Smooth muscle cell (in vitro differentiated cells): Measurements from ENCODE around the gene MTHFS. TPM values are rescaled to one million over a fixed set of nuclear protein-coding genes. Genes with fewer than 3 reads are reported as not detected.
"Not testable (repeated sequence)": the region's sequence is repeated elsewhere in the genome, so short reads cannot be mapped to it uniquely, and the experiment has no call there.

Experiments used
- DNase-seq: peaks from one replicate; lab custom pipeline; 2025; ENCODE audit not compliant: unreplicated experiment; lab: John Stamatoyannopoulos, UW
- H2AFZ ChIP-seq: fragments of 200-600 bp; sonication (generic); 2 replicates; pipeline ENCODE4 v1.6.0; 2016; ENCODE audit warnings: antibody characterized with exemption, low read depth, mild to moderate bottlenecking
- H3F3A ChIP-seq: fragments of 200-600 bp; sonication (generic); 2 replicates; pipeline ENCODE4 v1.6.0; 2017; ENCODE audit warnings: antibody characterized with exemption, low read depth
- H3K27ac ChIP-seq: fragments of 200-600 bp; sonication (generic); 2 replicates; pipeline ENCODE4 v1.5.1; 2016; ENCODE audit warnings: low read depth, mild to moderate bottlenecking
- H3K27me3 ChIP-seq: fragments of 200-600 bp; sonication (generic); 2 replicates; pipeline ENCODE4 v1.6.1; 2016; ENCODE audit warnings: low read depth, mild to moderate bottlenecking
- H3K36me3 ChIP-seq: fragments of 200-600 bp; sonication (generic); 2 replicates; pipeline ENCODE4 v1.5.1; 2016; ENCODE audit warnings: low read depth
- H3K4me1 ChIP-seq: fragments of 200-600 bp; sonication (generic); 2 replicates; pipeline ENCODE4 v1.5.1; 2016; ENCODE audit warnings: low read depth
- H3K4me2 ChIP-seq: fragments of 200-600 bp; sonication (generic); 2 replicates; pipeline ENCODE4 v1.6.0; 2016; ENCODE audit warnings: mild to moderate bottlenecking
- H3K4me3 ChIP-seq: fragments of 200-600 bp; sonication (generic); 2 replicates; pipeline ENCODE4 v1.5.1; 2016; ENCODE audit warnings: mild to moderate bottlenecking
- H3K79me2 ChIP-seq: fragments of 200-600 bp; sonication (generic); 2 replicates; pipeline ENCODE4 v1.6.0; 2016; ENCODE audit warnings: low read depth, mild to moderate bottlenecking
- H3K9ac ChIP-seq: fragments of 200-600 bp; sonication (generic); 2 replicates; pipeline ENCODE4 v1.6.0; 2016; ENCODE audit warnings: low read depth
- H3K9me3 ChIP-seq: fragments of 200-600 bp; sonication (generic); replicated peaks from 2 replicates; pipeline ENCODE4 v1.5.1; 2016; ENCODE audit warnings: low read depth
- H4K20me1 ChIP-seq: fragments of 200-600 bp; sonication (generic); 2 replicates; pipeline ENCODE4 v1.6.0; 2016; ENCODE audit warnings: low read depth
- WGBS: methylation state at CpG from one replicate; pipeline ENCODE4 v1.1.7; 2016; ENCODE audit warnings: low lambda C conversion rate; 5-methylcytosine and 5-hydroxymethylcytosine counted together
- polyA plus RNA-seq: library from polyadenylated mRNA; unstranded; fragments of >200 nt; fragmentation: Nextera tagmentation; extraction: Ambion mirVana; gene quantifications from 2 replicates; pipeline ENCODE4 v1.2.1, GENCODE V29; 2016
- total RNA-seq: library from RNA; depleted of rRNA; stranded (reverse); fragments of >200 nt; gene quantifications from 2 replicates; pipeline ENCODE4 v1.2.3, GENCODE V29; 2014
- TF ChIP-seq, protein P1 (sequence below): fragments of 200-600 bp; sonication (generic); IDR thresholded peaks from 2 replicates; pipeline ENCODE4 v1.5.1; 2017; ENCODE audit warnings: borderline replicate concordance, mild to moderate bottlenecking, antibody characterized with exemption; ENCODE audit not compliant: insufficient read depth, poor library complexity, severe bottlenecking

Gene MTHFS
- total and polyA plus RNA-seq, 2 experiments from 2014 or later, result 46.7 to 64.8 TPM

DNA sequence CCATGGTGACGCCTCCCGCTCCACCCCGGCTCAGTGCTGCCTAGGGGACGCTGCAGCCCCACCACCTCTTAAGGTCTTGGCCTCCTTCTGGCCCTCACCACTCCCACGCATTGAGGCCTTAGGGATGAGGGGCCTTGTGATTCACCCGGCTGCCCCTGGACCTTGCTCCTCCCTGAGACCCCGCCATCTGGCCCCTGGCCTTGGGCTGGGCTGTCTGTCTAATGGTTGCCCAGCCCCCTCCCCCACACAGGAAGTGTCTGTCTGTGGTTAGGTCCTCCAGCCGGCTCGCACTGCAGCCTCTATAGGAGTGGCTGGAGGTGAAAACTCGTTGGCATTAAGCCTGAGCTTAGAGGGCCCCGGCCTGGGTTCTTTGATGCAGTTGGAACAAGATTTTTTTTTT, 21.5 kb upstream of the MTHFS start:
- Histone ChIP-seq H3K9me3 (no peaks in the 10 kb centered on the region), H4K20me1 (peaks cover 7% of the 10 kb centered on the region), H3K4me2 (peak overlapping the region; percentile 93), H3K4me1 (peaks cover 59% of the 10 kb centered on the region), H3K36me3 (no peaks in the 10 kb centered on the region), H3K27ac (peak overlapping the region; percentile 95), H3K9ac (peak overlapping the region; percentile 77), H3F3A (peaks cover 40% of the 10 kb centered on the region), H3K27me3 (no peaks in the 10 kb centered on the region), H3K4me3 (peak overlapping the region; percentile 82), H2AFZ (no peak overlapping the region), H3K79me2 (peaks cover 48% of the 10 kb centered on the region)
- TF ChIP-seq, protein P1, sequence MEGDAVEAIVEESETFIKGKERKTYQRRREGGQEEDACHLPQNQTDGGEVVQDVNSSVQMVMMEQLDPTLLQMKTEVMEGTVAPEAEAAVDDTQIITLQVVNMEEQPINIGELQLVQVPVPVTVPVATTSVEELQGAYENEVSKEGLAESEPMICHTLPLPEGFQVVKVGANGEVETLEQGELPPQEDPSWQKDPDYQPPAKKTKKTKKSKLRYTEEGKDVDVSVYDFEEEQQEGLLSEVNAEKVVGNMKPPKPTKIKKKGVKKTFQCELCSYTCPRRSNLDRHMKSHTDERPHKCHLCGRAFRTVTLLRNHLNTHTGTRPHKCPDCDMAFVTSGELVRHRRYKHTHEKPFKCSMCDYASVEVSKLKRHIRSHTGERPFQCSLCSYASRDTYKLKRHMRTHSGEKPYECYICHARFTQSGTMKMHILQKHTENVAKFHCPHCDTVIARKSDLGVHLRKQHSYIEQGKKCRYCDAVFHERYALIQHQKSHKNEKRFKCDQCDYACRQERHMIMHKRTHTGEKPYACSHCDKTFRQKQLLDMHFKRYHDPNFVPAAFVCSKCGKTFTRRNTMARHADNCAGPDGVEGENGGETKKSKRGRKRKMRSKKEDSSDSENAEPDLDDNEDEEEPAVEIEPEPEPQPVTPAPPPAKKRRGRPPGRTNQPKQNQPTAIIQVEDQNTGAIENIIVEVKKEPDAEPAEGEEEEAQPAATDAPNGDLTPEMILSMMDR, result peak; percentile 13
- WGBS, result 8% methylated on average over 11 of the region's 11 CpGs
- no peak for DNase-seq

DNA sequence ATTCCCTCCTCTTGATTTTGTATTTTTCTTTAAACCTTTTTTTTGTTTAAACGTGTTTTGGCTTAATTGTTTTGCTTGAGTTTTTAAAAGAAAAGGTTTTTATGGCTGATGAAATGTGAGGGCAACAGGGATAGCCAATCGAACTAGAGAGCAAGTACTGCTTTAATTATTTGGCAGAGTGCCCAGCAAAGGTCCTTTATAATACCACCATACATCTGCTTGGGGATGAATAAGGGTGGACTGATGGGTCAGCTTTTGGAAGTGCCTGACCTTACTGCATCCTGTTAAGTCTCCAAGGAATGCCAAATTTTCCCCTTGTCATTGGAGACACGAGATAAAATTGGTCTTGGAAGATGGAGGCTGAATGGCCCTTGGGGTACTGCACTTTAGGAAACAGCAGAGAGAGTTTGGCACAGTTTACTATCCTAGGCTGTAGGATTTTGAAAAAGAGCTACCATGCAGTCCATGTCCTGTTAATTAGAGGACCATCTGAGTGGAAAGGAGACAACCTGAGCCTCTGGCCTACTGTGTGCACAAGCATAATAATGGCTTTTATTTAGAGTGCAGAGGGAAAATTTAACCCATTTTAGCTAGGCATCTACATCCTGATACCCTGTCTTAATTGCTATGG, 19.8 kb upstream of the MTHFS start:
- no peaks in the 10 kb centered on the region for H3K27me3 ChIP-seq
- H4K20me1 ChIP-seq, result peaks cover 3% of the 10 kb centered on the region
- no peak overlapping the region for H2AFZ ChIP-seq
- peak overlapping the region; percentile 62 for H3K9ac ChIP-seq
- no peaks in the 10 kb centered on the region for H3K36me3 ChIP-seq
- peaks cover 51% of the 10 kb centered on the region for H3K4me1 ChIP-seq
- H3K79me2 ChIP-seq, result peaks cover 48% of the 10 kb centered on the region
- DNase-seq, result no peak
- H3K9me3 ChIP-seq, result no peaks in the 10 kb centered on the region
- WGBS, result 34% methylated on average over 3 of the region's 3 CpGs
- peak overlapping the region; percentile 93 for H3K4me2 ChIP-seq
- TF ChIP-seq, protein P1, result no peak
- no peak overlapping the region for H3K4me3 ChIP-seq
- peaks cover 35% of the 10 kb centered on the region for H3F3A ChIP-seq
- peak overlapping the region; percentile 95 for H3K27ac ChIP-seq

DNA sequence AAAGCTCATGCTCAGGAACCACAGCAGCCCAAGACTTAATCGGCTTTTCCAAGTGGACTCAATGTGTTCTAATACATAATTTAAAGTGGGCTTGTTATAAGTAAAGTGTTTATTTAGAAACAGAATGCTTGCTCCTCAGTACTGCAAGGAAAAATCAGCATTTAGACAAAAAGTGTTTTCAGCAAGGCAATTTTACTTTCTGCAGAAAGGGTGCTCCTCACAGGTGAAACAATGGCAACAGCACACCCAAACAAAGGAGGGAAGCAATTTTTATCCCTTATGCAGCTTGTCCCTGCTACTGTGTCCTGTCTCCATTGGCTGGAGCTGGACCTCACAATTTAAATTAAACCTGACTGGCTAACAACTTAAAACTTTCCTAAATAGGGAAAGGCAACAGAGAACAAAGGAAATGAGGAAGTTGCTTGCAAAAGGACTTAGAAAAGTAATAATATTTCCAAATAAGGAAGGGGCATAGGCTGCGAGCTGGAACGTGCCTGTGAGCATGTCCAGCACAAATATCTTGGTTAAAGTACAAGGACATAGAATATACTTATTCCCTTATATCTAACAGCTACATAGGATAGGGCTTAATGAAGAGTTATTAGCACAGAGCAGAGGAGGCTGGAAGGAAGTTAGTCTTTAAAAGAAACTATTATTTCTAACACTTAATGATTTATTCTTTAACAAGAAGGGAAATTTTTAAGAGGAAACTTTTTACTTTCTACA, 19.1 kb upstream of the MTHFS start:
- not testable (repeated sequence) for H2AFZ ChIP-seq, H3K9me3 ChIP-seq, DNase-seq, H3K36me3 ChIP-seq, H4K20me1 ChIP-seq, H3K4me3 ChIP-seq, H3K27me3 ChIP-seq
- H3F3A ChIP-seq, result peaks cover 30% of the 10 kb centered on the region
- peak overlapping the region; percentile 62 for H3K9ac ChIP-seq
- H3K4me1 ChIP-seq, result peaks cover 44% of the 10 kb centered on the region
- peak overlapping the region; percentile 93 for H3K4me2 ChIP-seq
- H3K27ac ChIP-seq, result peak overlapping the region; percentile 95
- WGBS, result 48% methylated on average over 3 of the region's 3 CpGs
- peaks cover 48% of the 10 kb centered on the region for H3K79me2 ChIP-seq

DNA sequence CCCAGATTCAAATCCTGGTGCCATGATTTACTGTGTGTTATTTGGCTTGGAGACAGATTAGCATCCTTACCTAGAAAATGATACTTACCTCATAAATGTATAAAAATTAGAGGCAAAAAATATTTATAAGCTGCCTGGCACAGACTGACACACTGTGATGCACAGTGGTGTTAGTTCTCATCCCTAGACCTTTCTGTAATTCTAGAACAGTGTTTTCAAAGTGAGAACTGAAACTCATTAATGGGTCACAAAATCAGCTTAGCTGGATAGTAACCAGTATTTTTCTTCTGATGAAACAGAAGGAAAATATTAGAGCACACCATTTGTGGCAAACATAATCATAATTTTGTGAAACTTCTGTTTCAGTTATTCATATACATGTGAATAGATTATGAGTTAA, 17.9 kb upstream of the MTHFS start:
- H3K4me1 ChIP-seq, result peaks cover 33% of the 10 kb centered on the region
- peaks cover 24% of the 10 kb centered on the region for H3F3A ChIP-seq
- no peak overlapping the region for H2AFZ ChIP-seq
- peak overlapping the region; percentile 93 for H3K4me2 ChIP-seq
- H3K27me3 ChIP-seq, result no peaks in the 10 kb centered on the region
- no peak overlapping the region for H3K9ac ChIP-seq
- H3K4me3 ChIP-seq, result no peak overlapping the region
- no peaks in the 10 kb centered on the region for H3K9me3 ChIP-seq
- no peaks in the 10 kb centered on the region for H4K20me1 ChIP-seq
- TF ChIP-seq, protein P1, result no peak
- peak overlapping the region; percentile 95 for H3K27ac ChIP-seq
- no peaks in the 10 kb centered on the region for H3K36me3 ChIP-seq
- DNase-seq, result no peak
- peaks cover 51% of the 10 kb centered on the region for H3K79me2 ChIP-seq

DNA sequence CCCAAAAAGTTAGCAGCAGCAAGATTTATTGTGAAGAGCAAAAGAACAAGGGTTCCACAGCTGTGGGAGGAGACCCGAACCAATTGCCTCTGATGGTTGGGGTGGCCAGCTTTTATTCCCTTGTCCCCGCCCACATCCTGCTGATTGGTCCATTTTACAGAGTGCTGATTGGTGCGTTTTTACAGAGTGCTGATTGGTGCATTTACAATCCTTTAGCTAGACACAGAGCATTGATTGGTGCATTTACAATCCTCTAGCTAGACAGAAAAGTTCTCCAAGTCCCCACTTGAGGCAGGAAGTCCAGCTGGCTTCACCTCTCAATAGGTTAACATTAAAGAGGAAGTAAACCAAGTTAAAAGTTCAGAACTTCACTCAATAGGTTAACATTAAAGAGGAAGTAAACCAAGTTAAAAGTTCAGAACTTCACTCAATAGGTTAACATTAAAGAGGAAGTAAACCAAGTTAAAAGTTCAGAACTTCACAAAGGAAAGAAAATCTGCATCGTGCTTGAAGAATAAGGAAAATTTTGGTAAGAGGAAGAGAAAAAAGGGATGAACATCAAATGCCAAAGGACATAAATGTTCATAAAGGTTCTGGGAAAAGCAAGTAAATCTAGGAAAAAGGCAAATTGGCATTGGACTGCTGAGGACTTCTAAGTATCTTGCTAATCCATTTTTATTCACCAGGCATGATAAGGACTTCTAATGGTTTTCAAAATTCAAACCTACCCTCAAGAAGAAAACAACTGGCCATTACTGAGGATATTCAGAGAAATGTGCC, 12.9 kb upstream of the MTHFS start:
- not testable (repeated sequence) for DNase-seq, H3K4me3 ChIP-seq, H3K9me3 ChIP-seq, H3F3A ChIP-seq, H3K27me3 ChIP-seq, H3K4me1 ChIP-seq, H4K20me1 ChIP-seq, H3K36me3 ChIP-seq, H3K9ac ChIP-seq, H2AFZ ChIP-seq
- WGBS, result 94% methylated on average over 4 of the region's 4 CpGs
- Histone ChIP-seq H3K27ac (peak overlapping the region; percentile 16), H3K4me2 (peak overlapping the region; percentile 44), H3K79me2 (peaks cover 87% of the 10 kb centered on the region)
